Left ventricle myocardium inferior (tissue), 1 donor: ENCODE results near the gene ALDH1A1. TPM values are rescaled to one million over a fixed set of nuclear protein-coding genes. Genes with fewer than 3 reads are reported as not detected.

Experiments
- DNase-seq: peaks from one replicate; pipeline ENCODE4 v3.0.0-alpha.2; 2020
- H3K27ac ChIP-seq: fragments of 200-600 bp; replicated peaks from 2 replicates; pipeline ENCODE4 v1.8.0; 2021
- H3K27me3 ChIP-seq: fragments of 200-600 bp; 2 replicates; pipeline ENCODE4 v1.8.0; 2021; ENCODE audit warnings: low read depth
- H3K36me3 ChIP-seq: fragments of 200-600 bp; 2 replicates; pipeline ENCODE4 v1.8.0; 2021
- H3K4me1 ChIP-seq: fragments of 200-600 bp; 2 replicates; pipeline ENCODE4 v1.8.0; 2021
- H3K4me3 ChIP-seq: fragments of 200-600 bp; 2 replicates; pipeline ENCODE4 v1.8.0; 2021; ENCODE audit warnings: mild to moderate bottlenecking, moderate library complexity
- H3K9me3 ChIP-seq: fragments of 200-600 bp; replicated peaks from 2 replicates; pipeline ENCODE4 v1.8.0; 2021
- intact Hi-C: fragments of 100-400 bp; cut with micrococcal nuclease; formaldehyde crosslinking; loops from one replicate; pipeline ENCODE4 v1.11.0; 2022
- total RNA-seq: library from RNA; stranded (reverse); fragmentation: NEBNext Ultra II Directional; extraction: Animal tissue kit (Norgen Biotek cat#: 25700); gene quantifications from one replicate; pipeline ENCODE4 v1.2.1, GENCODE V29; 2021
- TF ChIP-seq, protein P1 (sequence below): fragments of 200-600 bp; IDR thresholded peaks from 2 replicates; pipeline ENCODE4 v1.8.0; 2021; ENCODE audit warnings: antibody characterized with exemption, mild to moderate bottlenecking, borderline replicate concordance
- donor health status: DM: no; HTN: yes; CAD: no; lungs with severe emphysema.

The ALDH1A1 gene
- total RNA-seq, 1 donor from 2014 or later: 20.7 TPM

DNA sequence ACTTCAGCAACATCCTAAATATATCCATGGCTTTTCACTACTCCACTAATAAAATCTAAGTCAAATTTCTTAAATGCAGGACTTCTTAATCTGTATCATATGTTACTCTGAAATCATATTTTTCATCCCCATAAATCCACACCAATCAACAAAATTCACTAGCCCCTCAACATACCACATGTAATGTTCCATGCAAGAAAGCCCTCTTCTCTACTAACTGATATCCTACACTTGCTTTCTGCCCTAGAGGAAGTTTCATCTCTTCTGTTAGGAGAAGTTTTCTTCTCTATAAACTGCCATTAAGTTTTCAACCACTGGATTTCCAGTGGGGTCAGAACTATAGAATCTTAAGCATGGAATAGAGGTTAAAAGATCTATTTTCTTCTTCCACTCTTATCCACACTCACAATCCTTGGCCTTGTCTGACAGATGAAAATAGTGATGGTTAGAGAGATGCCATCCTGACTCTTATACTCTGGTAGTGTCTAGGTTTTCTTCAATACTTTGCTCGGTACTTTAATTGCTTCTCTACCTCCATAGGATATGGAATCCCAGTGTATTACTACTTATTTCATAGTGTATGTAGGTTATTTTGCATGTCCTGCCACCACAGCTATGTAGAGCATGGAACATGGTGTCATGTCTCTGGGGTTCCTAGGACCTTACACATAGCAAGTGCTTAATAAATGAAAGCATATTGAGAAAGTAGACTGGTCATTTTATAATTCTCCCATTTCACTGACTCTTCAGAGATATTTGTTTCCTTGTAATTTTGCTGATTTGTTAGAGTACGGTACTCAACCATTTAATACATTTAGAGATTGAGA, 48.4 kb downstream of the ALDH1A1 start:
- TF ChIP-seq, protein P1, sequence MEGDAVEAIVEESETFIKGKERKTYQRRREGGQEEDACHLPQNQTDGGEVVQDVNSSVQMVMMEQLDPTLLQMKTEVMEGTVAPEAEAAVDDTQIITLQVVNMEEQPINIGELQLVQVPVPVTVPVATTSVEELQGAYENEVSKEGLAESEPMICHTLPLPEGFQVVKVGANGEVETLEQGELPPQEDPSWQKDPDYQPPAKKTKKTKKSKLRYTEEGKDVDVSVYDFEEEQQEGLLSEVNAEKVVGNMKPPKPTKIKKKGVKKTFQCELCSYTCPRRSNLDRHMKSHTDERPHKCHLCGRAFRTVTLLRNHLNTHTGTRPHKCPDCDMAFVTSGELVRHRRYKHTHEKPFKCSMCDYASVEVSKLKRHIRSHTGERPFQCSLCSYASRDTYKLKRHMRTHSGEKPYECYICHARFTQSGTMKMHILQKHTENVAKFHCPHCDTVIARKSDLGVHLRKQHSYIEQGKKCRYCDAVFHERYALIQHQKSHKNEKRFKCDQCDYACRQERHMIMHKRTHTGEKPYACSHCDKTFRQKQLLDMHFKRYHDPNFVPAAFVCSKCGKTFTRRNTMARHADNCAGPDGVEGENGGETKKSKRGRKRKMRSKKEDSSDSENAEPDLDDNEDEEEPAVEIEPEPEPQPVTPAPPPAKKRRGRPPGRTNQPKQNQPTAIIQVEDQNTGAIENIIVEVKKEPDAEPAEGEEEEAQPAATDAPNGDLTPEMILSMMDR: no peak
- Histone ChIP-seq H3K4me1 (no peaks in the 10 kb centered on the region), H3K9me3 (no peaks in the 10 kb centered on the region), H3K4me3 (no peak overlapping the region), H3K27me3 (no peaks in the 10 kb centered on the region), H3K36me3 (no peaks in the 10 kb centered on the region), H3K27ac (no peak overlapping the region)
- no peak for DNase-seq
- intact Hi-C loops: no loop called here

DNA sequence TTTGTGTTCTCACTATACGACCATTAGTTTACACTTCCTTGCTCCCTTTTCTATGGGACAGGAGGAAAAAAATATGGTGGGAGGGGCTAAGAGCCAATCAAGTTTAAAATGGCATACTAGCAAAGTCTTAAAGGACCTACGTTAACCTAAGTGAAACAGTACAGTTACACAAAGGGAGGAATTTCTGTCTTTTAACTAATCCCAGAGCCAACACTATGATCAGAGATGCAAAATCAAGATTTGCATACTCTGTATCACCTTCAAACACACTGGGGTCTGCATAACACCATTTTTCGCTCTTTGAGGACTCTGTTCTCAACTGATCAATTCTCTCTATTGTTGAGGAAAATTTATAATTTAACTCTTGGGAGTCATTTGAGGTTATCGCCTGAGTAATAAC, 49.8 kb downstream of the ALDH1A1 start:
- H3K9me3 ChIP-seq: no peaks in the 10 kb centered on the region
- H3K4me3 ChIP-seq: no peak overlapping the region
- H3K27me3 ChIP-seq: no peaks in the 10 kb centered on the region
- TF ChIP-seq, protein P1: no peak
- intact Hi-C loops: no loop called here
- H3K27ac ChIP-seq: no peak overlapping the region
- DNase-seq: no peak
- H3K36me3 ChIP-seq: no peaks in the 10 kb centered on the region
- H3K4me1 ChIP-seq: no peaks in the 10 kb centered on the region

DNA sequence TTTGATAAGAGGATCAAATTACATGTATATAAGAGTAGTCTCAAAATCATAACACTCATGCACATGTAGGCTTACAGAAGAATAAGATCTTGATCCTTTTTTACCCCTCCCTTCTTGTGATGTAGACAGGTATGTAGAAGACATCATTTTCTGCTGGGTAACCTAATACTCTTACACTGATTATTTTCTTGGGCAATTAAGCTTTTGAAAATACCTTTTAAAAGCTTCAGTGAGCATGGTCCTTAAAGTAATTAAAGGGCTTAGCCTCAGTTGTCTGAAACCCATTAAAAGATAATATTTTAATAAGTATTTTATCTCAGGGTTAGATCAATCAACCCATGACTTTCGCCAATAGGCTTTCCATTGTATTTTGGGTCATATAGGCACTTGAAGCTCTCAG, 50.6 kb downstream of the ALDH1A1 start:
- Histone ChIP-seq H3K27ac (no peak overlapping the region), H3K4me3 (no peak overlapping the region), H3K27me3 (no peaks in the 10 kb centered on the region), H3K4me1 (no peaks in the 10 kb centered on the region), H3K9me3 (no peaks in the 10 kb centered on the region), H3K36me3 (no peaks in the 10 kb centered on the region)
- intact Hi-C loops: no loop called here
- TF ChIP-seq, protein P1: no peak
- no peak for DNase-seq

DNA sequence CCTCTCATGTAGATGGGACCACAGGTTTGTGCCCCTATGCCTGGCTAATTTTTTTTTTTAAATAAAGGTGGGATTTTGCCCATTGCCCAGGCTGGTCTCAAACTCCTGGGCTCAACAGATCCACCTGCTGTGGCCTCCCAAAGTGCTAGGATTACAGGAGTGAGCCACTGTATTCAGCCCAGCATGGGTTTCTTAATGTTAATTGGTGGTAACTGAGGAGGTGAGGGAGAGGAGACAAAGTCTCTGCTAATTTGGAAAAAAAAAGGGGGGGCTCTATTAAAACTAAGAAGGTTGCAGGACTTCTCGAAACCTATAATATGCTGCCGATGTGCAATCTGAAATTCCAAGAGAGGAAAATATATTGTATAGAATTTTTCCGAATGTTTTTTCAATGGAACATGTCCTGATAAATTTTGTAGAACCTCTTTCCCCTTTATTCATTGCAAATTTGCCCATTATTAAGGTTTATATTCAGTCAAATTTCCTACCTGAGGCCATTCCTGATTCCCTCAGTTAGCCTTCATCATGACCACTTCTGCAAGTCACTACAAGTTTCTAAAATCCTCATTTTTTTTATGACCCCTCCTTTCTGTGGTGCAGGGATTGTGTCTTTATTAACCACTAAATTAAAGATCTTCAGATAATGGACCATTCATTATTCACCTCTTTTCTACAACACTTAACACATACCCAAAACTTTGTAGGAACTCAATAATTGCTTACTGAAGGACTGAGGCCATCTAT, 52.9 kb downstream of the ALDH1A1 start:
- Histone ChIP-seq H3K4me3 (no peak overlapping the region), H3K27ac (no peak overlapping the region), H3K4me1 (no peaks in the 10 kb centered on the region), H3K36me3 (no peaks in the 10 kb centered on the region), H3K27me3 (no peaks in the 10 kb centered on the region), H3K9me3 (no peaks in the 10 kb centered on the region)
- no peak for DNase-seq
- TF ChIP-seq, protein P1: no peak
- intact Hi-C loops: no loop called here

DNA sequence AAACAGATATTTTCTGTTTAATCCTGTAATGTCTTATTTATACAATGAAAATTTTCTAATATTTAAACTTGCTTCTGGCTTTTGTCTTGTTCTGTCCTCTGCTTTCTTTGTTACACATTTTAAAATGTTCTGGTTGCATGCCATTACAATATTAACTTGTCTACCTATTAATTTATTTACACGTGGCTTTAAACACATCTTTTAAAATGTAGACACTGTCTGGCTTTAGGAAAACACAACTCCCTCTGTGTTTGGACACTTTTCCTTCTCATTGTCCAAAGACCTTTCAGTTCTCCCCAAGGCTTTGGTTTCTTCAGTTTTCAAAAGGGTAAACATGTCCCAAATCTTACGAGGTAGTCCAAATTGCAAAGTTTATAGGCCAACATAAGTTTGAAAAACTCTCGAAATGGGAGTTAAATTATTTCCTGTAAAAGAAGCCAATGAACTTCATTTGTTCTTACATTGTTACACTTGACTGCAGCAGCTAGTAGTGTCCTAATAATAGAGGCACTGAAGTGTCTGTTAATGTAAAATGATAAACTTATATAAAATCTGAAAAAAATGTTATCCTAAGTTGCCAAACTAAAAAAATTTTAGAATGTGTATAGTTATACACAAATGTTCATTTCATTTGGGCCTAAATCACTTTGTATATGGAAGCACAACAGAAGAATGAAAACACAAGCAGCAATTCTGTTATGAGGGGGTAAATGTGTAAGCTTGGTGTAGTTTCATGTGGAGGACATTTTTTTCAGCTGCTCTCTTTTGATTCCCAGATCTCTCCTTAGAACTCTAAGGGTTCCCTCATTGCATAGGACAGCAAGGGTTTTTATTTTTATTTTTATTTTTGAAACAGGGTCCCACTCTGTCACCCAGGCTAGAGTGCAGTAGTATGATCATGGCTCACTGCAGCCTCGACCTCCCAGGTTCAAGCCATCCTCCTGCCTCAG, 53.8 kb downstream of the ALDH1A1 start:
- no peak for DNase-seq
- intact Hi-C loops: no loop called here
- no peaks in the 10 kb centered on the region for H3K27me3 ChIP-seq

More for the DNA sequence above, 53.8 kb downstream of the ALDH1A1 start:
- Histone ChIP-seq H3K9me3 (no peaks in the 10 kb centered on the region), H3K27ac (no peak overlapping the region), H3K4me1 (no peaks in the 10 kb centered on the region), H3K4me3 (no peak overlapping the region), H3K36me3 (no peaks in the 10 kb centered on the region)
- TF ChIP-seq, protein P1: no peak
